ENCODE results near the gene MSI2.

- no peak for TF ChIP-seq CTCF (conservative IDR thresholded peaks at IDR 0.05; ENCODE audit: low read length)
- no peak for TF ChIP-seq EZH2phosphoT487 (IDR thresholded peaks at IDR 0.05; ENCODE audit: borderline replicate concordance, low read depth, low read length)
Observed at GRCh38 chr17:57554826-57555635, 298.7 kb downstream of the MSI2 start.
